Stimulated activated naive CD4-positive, alpha-beta T cell (primary cell): ENCODE data around the gene NUDT14.

Experiments used
- DNase-seq, 6 experiments: peaks; one replicate each; lab custom pipeline; 2025; lab: John Stamatoyannopoulos, UW

NUDT14 gene

DNA sequence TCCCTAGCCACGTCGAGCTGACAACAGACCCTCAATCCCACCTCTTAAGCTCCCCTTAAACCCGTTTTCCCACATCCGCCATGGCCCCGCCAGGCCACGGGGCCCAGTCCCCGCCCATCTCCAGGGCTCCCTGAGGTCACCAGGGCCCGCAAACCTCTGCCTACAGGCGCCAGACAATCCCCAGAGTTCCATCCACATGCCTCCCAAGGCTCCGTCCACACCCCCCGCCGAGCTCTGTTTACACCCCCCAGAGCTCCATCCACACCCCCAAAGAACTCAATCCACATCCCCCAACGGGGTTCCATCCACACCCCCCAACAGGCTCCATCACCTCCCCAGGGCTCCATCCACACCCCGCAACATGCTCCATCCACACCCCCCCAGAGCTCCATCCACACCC, 21.8 kb downstream of the NUDT14 start:
- DNase-seq = no peak

DNA sequence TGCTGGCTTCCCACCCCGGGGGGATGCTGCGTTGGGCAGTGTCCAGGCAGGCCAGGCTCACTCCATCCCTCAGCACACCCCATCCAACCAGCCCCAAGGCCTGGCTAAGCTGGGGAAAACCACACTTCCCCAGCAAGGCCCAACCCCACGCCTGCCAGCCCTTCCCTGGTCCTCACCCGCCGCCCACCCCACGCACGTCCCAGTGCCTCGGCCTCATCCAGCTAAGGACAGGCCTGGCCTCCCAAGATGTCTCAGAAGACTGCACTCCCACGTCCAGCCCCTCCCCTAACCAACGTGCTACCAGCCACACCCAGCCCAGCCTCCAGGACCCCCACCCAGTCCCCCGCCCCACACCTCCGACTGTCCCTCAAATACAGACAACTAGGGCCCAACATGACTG, 22.3 kb downstream of the NUDT14 start:
- DNase-seq = no peak

DNA sequence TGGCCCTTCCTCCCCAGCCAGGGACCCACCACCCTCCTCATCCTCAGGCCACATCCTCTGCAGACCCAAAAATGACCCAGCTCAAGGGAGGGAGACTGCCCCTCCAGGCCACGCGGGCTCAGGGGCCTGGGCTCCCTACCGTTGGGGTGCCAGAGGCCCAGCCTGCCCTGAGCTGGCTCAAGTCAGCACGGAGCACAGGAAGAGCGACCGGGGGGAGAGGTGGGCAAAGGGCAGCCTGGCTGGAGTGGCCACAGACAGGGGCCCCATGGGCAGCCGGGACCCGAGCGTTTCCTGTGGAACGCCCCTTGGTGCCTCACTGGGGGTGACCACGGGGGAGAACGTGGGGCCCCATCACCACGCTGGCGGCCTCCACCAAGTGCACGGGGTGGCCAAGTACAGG, 23.2 kb downstream of the NUDT14 start:
- no peak for DNase-seq

DNA sequence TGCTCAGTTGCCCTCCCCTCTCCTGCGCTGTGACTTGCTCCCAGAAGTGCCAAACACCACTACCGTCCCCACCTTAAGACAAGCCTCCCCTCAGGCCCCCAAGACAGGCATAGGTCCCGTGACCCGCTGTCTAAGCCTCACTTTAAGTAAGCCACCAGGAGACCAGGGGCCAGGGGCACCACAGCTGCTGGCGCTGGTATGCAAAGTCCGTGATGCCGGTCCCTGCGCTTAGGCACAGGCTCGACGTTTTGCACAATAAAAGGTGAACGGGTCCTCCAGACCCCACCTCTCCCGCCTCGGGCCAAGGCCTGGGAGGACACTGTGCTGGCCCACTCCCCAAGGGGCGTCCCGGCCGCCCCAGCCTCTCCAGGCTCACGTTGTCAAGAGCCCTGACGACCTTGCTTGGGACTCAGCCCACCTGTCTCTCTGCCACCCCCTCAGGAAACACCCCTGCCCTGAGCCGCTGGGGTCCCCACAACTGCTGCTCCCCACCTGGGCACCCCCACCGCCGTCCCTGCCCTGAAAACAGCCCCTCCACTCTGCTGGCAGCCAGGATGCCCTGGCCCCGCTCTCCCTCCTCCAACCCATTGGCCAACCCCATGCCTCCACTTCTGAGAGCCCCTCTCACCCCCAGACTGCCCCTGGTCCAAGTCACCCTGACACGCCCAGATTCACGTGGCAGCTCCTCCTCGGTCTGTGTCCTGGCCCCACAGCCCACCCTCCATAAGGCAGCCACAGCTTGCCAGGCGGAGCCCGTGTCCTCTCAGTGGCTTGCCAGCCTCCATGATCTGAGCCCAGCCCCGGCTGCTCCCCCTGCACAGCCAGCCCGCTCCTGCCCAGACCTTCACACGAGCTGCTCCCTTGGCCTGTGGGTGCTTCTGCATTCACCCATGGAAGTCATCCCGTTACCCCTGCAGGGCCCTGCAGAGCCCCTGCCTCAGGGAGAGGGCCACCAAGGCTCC, 24.4 kb downstream of the NUDT14 start:
- DNase-seq = no peak

DNA sequence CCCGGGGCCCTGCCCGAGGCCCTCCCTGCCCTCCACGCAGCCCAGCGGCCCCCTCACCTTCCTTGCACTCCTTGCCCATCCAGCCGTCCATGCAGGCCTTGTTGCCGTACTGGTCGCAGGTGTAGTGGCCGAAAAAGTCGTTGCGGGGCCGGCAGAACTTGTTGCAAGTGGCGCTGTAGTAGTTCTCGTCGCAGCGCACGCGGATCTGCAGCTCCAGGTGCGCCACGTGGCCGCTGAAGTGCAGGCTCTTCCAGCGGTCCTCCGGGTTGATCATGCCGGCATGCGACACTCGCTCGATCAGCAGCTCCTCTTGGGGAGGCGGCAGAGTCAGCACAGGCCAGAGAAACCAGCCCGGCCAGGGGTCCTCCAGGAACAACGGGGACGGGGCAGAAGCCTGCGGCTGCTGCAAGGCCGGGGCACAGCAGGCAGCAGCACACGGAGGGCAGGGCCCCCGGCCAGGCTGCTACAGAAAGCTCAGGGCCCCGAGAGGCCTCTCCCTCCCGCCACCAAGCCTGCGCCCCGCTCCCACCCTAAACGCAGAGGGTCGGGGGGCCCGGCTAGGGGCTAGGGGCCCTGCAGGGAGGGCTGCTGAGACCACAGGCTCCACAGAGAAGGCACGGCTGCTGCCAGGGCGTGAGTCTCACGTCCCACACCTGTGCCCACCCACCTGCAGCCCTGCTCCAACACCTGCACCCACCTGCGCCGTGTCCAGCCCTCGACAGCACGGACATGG, 25.3 kb downstream of the NUDT14 start:
- DNase-seq = no peak

DNA sequence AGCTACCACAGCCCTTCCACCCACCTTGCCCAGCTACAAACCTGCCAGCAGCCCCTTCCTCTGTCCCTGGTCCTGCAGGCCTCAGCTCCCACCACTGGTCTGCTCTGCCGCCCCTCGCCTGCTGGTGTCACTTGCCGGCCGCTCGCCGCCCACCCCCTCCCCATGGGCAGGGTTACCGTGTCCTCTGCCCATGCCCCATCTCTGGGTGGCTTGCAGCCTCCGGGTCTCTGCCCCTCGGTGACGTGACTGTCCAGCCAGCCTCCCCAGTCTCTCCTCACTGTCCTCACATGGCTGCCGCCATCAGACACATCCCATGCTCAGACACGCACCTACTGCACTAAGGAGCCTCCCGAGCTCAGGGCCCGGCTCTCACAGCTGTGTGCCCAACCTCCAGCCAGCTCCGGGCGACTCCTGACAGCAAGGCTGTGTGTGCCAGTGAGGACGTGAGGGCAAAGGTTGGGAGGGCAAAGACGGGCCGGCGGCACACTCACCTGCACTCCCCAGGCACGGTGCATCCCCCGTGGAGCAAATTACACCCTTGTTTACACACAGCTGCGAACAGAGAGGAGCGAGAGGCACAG, 26.0 kb downstream of the NUDT14 start:
- DNase-seq = no peak

DNA sequence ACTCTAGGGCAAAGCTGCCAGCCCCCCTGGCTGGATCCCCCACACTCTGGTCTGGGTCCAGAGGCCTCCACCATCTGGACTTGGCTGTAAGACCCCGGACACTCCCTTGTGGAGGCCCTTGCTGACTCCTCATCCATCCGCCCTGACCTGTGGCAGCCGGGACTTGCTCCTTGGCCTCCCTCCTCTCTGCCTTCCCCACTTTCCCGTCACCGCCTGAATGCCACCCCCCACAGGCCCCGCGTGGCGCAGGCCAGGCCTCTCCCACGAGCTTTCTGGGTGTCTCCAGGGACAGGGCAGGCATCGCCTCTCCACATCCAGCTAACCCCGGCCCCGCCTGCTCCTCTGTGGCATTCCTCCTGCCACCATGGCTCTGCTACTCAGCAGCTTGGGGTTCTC, 26.6 kb downstream of the NUDT14 start:
- DNase-seq = no peak

DNA sequence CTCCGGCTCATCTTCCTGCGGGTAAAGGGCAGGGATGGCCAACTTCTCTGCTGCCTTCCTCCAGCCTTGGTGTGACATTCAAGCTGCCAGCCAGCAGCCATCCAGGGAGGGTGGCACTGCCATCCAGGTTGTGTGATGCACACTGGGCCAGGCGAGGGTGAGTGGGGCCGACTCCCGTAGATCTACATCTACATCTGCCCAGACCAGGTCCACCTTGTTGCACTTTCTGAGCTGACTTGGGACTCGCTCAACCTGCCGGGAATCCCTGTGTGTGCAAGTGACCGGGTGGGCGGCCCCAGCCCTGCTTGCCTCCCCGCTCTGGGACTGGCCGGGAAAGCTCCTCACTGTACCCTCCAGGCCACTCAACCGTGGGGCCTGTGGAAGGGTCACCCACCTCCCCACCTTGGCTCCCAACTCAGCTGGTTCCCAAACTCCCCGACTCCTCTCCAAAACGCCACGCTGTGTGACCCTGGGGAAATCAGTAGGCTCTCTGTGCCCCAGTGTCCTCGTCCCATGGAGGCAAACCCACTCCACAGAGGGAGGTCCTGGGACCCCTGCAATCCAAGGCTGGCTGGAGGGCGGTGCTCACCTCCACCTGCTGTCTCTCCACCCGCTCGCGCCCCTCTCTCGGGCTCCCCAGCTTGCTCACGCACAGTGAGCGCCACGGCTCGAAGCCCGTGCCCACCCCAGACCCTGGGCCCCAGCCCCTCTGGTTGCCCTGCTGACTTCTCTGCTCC, 27.2 kb downstream of the NUDT14 start:
- no peak for DNase-seq

DNA sequence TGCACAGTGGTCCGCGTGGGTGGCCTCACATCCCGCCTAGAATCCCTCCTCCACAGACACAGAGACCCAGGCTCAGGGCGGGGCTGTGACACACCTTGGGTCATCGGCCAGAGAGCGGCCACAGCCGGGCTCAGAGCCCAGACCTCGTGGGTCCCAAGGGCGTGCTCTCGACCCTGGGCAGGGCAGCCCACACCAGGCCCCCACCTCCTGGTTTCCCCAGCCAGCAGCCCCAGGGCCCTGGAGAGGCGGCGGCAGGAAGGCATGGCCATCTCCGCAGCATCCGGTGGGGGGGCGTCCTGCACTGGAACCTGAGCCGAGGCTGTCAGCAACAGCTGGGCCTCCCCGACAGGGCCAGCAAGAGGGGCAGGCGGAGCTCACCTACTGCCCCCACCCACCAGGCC, 27.8 kb downstream of the NUDT14 start:
- no peak for DNase-seq

DNA sequence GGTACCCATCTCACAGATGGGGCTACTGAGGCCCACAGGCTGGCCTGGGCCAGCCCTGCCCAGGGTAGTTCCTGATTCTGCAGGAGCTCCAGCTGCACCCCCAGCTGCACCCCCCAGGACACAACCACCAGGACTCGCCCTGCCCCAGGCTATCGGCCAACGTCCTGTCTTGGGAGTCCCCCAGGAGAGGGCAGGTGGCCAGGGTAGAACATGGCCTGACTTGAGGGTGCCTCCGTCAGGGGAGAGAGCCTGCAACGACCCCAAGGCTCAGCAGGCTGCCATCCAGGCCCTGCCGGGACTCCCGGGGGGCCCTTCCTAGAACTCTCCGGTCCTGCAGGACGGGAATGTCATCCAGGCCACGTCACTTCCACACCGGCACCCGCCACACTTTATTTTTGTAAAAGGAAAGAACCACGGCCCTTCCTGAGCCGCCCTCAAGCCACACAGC, 28.3 kb downstream of the NUDT14 start:
- DNase-seq = no peak

DNA sequence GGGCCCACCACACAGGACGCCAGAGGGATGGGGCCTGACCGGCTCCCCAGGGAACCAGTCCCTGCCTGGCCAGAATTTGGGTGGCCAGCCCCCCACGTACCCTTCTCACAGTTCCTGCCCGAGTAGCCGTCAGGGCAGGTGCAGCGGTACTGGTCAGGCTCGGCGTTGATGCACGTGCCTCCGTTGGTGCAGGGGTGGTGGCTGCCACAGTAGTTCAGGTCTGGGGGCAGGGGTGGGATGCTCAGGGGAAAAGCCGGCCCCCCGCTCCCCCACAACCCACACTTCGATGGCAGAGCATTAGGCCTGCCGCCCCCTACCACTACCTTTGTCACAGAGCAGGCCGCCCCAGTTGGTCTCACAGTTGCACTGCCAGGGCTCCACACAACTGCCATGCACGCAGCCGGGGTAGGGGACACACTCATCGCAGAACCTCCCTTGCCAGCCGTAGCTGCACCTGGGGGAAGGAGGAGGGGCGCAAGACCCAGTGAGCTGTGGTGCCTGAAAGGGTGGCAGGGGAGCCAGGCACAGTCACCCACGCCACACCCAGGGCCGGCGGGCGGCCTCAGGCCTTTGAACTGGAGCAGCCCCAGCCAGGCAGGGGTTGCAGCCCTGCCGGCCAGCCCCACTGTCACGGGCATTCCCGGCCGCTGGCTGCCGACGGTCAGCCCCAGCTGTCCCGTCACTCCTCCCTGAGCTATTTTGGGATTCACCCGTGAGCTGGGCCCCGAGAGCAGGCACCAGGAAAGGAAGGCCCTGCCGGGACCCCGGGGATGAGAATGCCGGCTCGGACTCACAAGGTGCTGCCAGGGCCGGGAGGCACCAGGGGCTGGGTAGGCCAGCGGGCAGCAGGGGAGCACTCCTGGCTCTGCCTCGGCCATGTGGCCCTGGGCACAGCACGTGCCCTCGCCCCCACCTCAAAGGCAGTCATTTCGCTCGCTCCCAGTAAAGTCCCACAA, 29.0 kb downstream of the NUDT14 start:
- DNase-seq = no peak

DNA sequence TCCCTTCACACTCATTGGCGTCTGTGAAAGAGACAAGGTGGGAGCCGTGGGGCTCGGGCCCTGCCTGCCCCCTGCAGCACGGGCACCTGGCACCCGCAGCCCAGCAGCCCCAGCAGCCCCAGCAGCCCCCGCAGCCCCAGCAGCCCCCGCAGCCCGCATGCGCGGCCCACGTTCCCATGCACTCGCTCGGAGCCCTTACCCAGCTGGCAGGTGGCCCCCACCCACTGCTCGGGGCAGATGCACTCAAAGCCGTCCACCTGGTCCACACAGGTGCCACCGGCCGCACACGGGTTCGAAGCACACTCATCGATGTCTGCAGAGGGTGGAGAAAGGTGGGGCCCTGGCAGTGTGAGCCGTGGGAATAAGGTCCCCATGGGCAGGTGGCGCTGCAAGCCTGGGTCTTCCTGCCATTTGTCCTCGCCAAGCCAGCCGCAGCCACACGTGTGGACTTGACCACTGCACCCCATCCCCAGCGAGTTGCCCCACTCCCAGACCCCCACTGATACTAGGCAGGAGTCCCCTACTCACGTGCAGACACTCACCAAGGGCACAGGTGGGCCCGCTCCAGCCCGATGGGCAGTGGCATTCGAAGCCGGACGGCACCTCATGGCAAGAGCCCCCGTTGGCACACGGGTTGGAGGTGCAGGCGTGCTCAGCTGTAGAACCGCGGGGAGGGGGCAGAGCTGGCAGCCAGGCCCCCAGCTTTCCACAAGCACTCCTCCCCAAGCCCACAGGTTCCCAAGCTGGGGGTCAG, 29.9 kb downstream of the NUDT14 start:
- DNase-seq = no peak

DNA sequence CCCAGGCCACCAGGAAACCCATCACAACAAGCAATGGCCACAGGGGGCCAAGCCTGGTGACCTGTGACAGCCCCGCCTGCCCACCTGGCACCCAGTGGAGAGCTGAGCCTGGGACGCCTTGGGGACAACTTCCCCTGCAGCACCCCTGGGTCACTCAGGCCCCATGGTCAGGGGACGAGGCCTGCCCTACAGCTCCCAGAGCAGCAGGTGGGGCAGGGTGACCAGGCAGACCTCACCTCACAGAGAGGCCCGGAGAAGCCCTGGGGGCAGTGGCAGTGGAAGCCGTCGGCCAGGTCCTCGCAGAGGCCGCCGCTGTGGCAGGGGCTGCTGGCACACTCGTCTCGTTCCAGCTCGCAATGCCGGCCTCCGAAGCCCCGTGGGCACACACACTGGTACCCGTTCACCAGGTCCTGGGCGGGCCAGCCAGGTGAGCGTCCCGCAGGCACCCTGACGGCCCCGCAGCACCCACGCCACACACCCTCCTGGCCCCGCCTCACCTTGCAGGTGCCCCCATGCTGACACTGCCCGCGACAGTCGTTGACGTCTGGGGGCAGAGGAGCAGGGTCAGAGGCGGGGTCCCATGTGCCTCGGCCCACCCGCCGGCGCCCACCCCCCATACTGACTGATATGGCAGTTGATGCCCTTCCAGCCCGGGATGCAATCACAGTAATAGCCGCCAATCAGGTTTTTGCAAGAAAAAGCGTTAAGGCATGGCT, 30.6 kb downstream of the NUDT14 start:
- no peak for DNase-seq

DNA sequence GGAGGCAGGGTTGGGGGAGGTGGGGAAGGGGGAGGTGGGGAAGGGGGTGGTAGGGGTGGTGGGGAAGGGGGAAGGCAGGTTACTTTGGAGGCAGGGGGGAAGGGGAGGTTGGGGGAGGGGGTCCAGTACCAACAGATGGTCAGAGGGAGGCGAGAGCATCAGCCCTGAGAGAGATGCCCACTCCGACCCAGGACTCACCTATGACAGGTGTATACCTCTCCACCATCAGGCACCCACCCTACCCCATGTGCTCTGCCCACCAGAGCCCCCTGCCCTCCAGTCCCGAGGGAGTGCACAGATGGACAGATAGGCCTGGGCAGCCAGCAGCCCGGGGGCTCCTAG, 31.1 kb downstream of the NUDT14 start:
- DNase-seq = no peak

DNA sequence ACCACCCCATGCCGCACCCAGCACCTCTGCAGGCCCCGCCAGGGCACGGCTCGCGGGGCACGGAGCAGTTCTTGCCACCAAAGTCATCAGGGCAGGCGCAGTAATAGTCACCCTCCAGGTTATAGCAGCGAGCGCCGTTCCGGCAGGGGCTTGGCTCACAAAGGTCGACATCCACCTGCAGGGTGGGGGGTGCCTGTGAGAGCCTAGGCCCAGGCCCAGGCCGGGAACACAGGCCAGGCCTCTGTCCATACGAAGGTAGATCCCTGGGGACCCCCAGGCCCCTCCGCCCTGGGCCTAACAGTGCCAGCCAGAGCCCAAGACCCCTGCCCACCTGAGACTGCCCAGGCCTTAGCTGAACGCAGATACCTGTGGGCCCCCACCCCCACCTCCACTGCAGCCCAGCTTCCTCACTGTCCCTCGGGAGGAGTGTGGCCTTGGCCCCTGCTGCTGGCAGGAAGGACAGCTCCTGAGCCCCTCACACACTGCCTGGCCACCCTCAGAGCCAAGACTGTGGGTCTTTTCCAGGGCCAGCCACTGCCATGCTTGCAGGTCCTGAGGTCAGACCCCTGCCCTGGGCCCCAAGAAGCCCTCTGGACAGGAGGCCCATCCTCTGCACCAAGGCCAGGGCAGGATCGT, 31.8 kb downstream of the NUDT14 start:
- DNase-seq = no peak

DNA sequence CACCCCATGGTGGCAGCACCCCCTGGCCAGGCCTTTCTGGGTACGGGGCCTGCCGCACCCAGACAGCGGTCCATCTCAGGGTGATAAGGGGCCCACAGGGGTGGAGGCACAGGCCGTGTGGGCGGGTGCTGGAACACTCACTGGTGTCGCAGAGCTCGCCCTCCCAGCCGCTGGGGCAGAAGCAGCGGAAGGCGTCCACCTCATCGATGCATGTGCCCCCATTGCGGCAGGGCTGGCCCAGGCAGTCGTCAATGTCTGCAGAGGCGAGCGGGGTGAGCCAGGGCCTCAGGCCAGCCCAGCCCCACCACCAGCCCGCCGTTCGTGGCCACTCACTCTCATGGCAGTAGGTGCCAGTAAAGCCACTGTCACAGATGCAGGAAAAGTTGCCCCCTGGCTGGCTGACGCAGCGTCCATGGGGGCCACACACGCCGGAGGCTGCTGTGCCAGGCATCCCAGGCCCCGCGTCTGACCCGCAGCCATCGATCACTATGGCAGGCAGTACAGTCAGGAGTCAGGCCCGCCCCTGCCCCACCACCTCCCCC, 32.4 kb downstream of the NUDT14 start:
- DNase-seq = no peak

DNA sequence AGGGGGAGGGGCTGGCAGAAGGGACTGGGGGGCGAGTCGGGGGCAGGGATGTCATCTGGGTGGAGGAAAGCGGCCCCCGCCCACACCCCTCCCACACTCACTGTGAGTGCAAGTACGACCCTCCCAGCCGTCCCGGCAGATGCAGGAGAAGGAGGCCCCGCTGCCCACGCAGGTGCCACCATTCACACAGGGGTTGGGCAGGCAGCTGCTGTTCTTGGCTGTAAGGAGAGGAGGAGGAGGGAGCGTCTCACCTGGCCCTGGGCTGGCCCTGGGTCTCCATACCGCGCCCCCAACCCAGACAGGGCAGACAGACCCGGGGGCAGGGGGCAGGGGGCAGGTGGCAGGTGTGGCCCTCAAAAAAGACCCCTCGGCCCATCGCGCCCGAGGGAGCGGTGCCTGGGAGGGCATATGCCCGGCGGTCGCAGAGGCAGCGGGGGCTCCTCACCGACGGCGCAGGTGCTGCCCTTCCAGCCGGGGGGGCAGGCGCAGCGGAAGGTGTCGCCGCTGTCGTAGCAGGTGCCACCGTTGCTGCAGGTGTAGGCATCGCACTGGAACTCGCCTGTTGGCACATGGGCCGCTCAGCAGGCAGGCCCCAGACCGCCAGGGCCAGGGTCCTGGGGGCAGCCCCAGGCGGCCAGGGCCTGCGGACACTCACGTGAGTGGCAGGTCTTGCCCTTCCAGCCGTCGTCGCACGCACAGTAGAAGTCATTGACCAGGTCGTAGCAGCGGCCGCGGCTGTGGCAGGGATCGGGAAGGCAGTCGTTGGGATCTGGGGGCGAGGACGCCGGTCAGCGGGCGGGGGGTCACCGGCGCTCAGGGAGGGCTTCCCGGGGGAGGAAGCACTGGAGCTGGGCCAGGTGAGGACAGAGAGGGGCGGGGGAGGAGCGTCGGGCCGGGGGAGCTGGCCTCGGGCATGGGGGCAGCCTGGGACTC, 33.2 kb downstream of the NUDT14 start:
- DNase-seq = no peak
